Hepatocyte (in vitro differentiated cells): ENCODE data around the gene ZNF862. TPM values are rescaled to one million over a fixed set of nuclear protein-coding genes. Genes with fewer than 3 reads are reported as not detected.
"Not testable (repeated sequence)": the region's sequence is repeated elsewhere in the genome, so short reads cannot be mapped to it uniquely, and the experiment has no call there.

Experiments
- DNase-seq: peaks from one replicate; pipeline ENCODE4 v3.0.0-alpha.2; 2016; ENCODE audit warnings: low spot score
- H2AFZ ChIP-seq: fragments of 200-600 bp; sonication (generic); 2 replicates; pipeline ENCODE4 v1.6.0; 2016; ENCODE audit warnings: antibody characterized with exemption, mild to moderate bottlenecking
- H3K27ac ChIP-seq: fragments of 200-600 bp; sonication (generic); 2 replicates; pipeline ENCODE4 v1.5.1; 2016; ENCODE audit warnings: mild to moderate bottlenecking
- H3K27me3 ChIP-seq: fragments of 200-600 bp; sonication (generic); 2 replicates; pipeline ENCODE4 v1.6.1; 2016
- H3K36me3 ChIP-seq: fragments of 200-600 bp; sonication (generic); replicated peaks from 2 replicates; pipeline ENCODE4 v1.5.1; 2016; ENCODE audit warnings: low read depth; ENCODE audit not compliant: insufficient read depth
- H3K4me1 ChIP-seq: fragments of 200-600 bp; sonication (generic); 2 replicates; pipeline ENCODE4 v1.5.1; 2016; ENCODE audit warnings: mild to moderate bottlenecking, moderate library complexity; ENCODE audit not compliant: insufficient read depth
- H3K4me2 ChIP-seq: fragments of 200-600 bp; sonication (generic); 2 replicates; pipeline ENCODE4 v1.6.0; 2016
- H3K4me3 ChIP-seq: fragments of 200-600 bp; sonication (generic); 2 replicates; pipeline ENCODE4 v1.5.1; 2016; ENCODE audit warnings: mild to moderate bottlenecking
- H3K79me2 ChIP-seq: fragments of 200-600 bp; sonication (generic); 2 replicates; pipeline ENCODE4 v1.6.0; 2017; ENCODE audit warnings: mild to moderate bottlenecking
- H3K9me2 ChIP-seq: fragments of 200-600 bp; sonication (generic); replicated peaks from 2 replicates; pipeline ENCODE4 v1.6.0; 2017; ENCODE audit warnings: mild to moderate bottlenecking; ENCODE audit not compliant: insufficient read depth
- H3K9me3 ChIP-seq: fragments of 200-600 bp; sonication (generic); 2 replicates; pipeline ENCODE4 v1.5.1; 2016; ENCODE audit warnings: low read depth, mild to moderate bottlenecking
- H4K20me1 ChIP-seq: fragments of 200-600 bp; sonication (generic); 2 replicates; pipeline ENCODE4 v1.6.0; 2016; ENCODE audit warnings: mild to moderate bottlenecking; ENCODE audit not compliant: insufficient read depth, poor library complexity, severe bottlenecking
- CTCF ChIP-seq: fragments of 200-600 bp; sonication (generic); IDR thresholded peaks from 2 replicates; pipeline ENCODE4 v1.5.1; 2016; ENCODE audit warnings: antibody characterized with exemption, mild to moderate bottlenecking; ENCODE audit not compliant: poor library complexity
- EZH2 ChIP-seq: fragments of 200-600 bp; sonication (generic); IDR thresholded peaks from 2 replicates; pipeline ENCODE4 v1.6.1; 2016; ENCODE audit warnings: antibody characterized with exemption, mild to moderate bottlenecking, borderline replicate concordance
- EZH2phosphoT487 ChIP-seq: fragments of 200-600 bp; sonication (generic); IDR thresholded peaks from one replicate; pipeline ENCODE4 v1.6.1; 2018; ENCODE audit warnings: antibody characterized with exemption, mild to moderate bottlenecking, low read depth, moderate library complexity; ENCODE audit not compliant: unreplicated experiment, severe bottlenecking
- WGBS: methylation state at CpG from one replicate; pipeline ENCODE4 v1.1.6; 2016; ENCODE audit warnings: low lambda C conversion rate; ENCODE audit errors: missing lambda C conversion rate; 5-methylcytosine and 5-hydroxymethylcytosine counted together
- polyA plus RNA-seq: library from polyadenylated mRNA; unstranded; fragments of >200 nt; fragmentation: Nextera tagmentation; extraction: Ambion mirVana; gene quantifications from 2 replicates; pipeline ENCODE4 v1.2.1, GENCODE V29; 2016
- total RNA-seq: library from RNA; depleted of rRNA; stranded (reverse); fragments of >200 nt; gene quantifications from 2 replicates; pipeline ENCODE4 v1.2.3, GENCODE V29; 2014

ZNF862 gene
- total and polyA plus RNA-seq, 2 experiments from 2014 or later = 3.5 to 9.2 TPM

DNA sequence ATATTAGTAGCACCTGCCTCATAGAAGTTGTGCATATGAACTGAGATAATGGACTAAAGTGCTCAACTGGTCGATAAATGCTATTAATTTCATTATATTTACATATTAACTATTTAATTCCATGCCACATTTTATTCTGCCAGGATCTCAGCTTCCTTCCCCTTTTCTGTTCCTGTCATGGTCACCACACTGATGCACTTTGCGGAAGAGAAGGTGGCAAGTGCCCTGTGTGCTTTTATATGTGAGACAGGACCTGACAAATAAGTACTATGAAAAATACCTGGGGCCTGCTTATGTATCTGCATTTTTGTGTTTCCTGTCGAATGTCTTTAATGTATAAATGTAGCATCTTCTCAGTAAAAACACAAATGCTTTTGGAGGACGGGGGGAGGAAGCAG, 47.8 kb downstream of the ZNF862 start:
- Histone ChIP-seq H3K79me2 (no peaks in the 10 kb centered on the region), H3K9me2 (no peaks in the 10 kb centered on the region), H2AFZ (no peak overlapping the region), H3K27ac (no peak overlapping the region), H3K36me3 (no peaks in the 10 kb centered on the region), H3K9me3 (no peaks in the 10 kb centered on the region), H3K27me3 (no peaks in the 10 kb centered on the region), H3K4me2 (no peak overlapping the region), H3K4me3 (no peak overlapping the region), H4K20me1 (no peaks in the 10 kb centered on the region), H3K4me1 (no peaks in the 10 kb centered on the region)
- no peak for TF ChIP-seq CTCF
- TF ChIP-seq EZH2phosphoT487 = no peak
- no peak for TF ChIP-seq EZH2
- DNase-seq = no peak
- 80% methylated on average over 4 of the region's 4 CpGs for WGBS

GRCh38 chr7:149887311-149887710, 49.1 kb downstream of the ZNF862 start:
- no peak overlapping the region for H3K4me3 ChIP-seq
- H3K36me3 ChIP-seq = no peaks in the 10 kb centered on the region
- no peaks in the 10 kb centered on the region for H4K20me1 ChIP-seq
- H3K4me1 ChIP-seq = no peaks in the 10 kb centered on the region
- no peak overlapping the region for H3K27ac ChIP-seq
- 95% methylated on average over 7 of the region's 7 CpGs for WGBS
- no peaks in the 10 kb centered on the region for H3K27me3 ChIP-seq
- TF ChIP-seq EZH2phosphoT487 = no peak
- no peak for TF ChIP-seq EZH2
- no peaks in the 10 kb centered on the region for H3K9me2 ChIP-seq
- no peak overlapping the region for H3K4me2 ChIP-seq
- H3K79me2 ChIP-seq = no peaks in the 10 kb centered on the region
- no peak overlapping the region for H2AFZ ChIP-seq
- no peak for DNase-seq
- H3K9me3 ChIP-seq = no peaks in the 10 kb centered on the region

DNA sequence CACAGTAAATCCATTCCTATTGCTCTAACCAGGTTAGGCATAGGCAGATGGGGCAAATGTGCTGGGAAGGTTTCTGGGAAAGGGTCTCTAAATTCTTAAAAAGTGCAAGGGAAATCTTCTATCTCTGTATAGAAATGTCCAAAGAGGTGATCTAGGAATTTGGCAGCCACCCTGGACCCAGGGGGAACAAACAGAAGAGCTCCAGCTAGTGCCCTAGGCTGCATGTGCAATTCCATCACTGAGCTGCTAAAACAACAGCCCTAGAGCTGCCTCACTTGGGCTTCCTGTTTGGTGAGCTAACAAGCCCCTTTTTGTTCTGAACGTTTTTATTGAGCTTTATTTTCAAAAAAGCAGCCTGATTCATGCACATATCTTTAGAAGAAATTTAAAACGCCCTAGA, 52.5 kb downstream of the ZNF862 start:
- not testable (repeated sequence) for H3K9me2 ChIP-seq, H3K36me3 ChIP-seq, H3K79me2 ChIP-seq

GRCh38 chr7:149894957-149895356, 56.8 kb downstream of the ZNF862 start:
- not testable (repeated sequence) for H2AFZ ChIP-seq, H3K79me2 ChIP-seq, H3K4me1 ChIP-seq, H3K27me3 ChIP-seq, DNase-seq, H3K36me3 ChIP-seq, H3K9me3 ChIP-seq, H3K4me3 ChIP-seq, H3K27ac ChIP-seq, H3K4me2 ChIP-seq, H3K9me2 ChIP-seq, H4K20me1 ChIP-seq
- WGBS = 80% methylated on average over 8 of the region's 8 CpGs

More for the DNA sequence above, 52.5 kb downstream of the ZNF862 start:
- DNase-seq, H3K4me1 ChIP-seq, H4K20me1 ChIP-seq, H3K9me3 ChIP-seq, H3K27ac ChIP-seq, H2AFZ ChIP-seq, H3K4me3 ChIP-seq, H3K4me2 ChIP-seq, H3K27me3 ChIP-seq: not testable (repeated sequence)
- WGBS = 42% methylated on average over 2 of the region's 2 CpGs

- H3K36me3 ChIP-seq, H3K79me2 ChIP-seq, H3K27me3 ChIP-seq, H2AFZ ChIP-seq, H3K4me2 ChIP-seq, H3K9me2 ChIP-seq, H3K4me3 ChIP-seq, H3K4me1 ChIP-seq, DNase-seq, H4K20me1 ChIP-seq, H3K9me3 ChIP-seq, H3K27ac ChIP-seq: not testable (repeated sequence)
- 76% methylated on average over 4 of the region's 6 CpGs for WGBS
These were observed 69.7 kb downstream of the ZNF862 start for GRCh38 chr7:149907776-149908376.

GRCh38 chr7:149910219-149910618, 72.0 kb downstream of the ZNF862 start:
- H3K36me3 ChIP-seq, H3K27ac ChIP-seq, DNase-seq, H3K9me3 ChIP-seq, H3K4me1 ChIP-seq, H3K9me2 ChIP-seq, H4K20me1 ChIP-seq, H3K4me3 ChIP-seq, H3K79me2 ChIP-seq, H3K27me3 ChIP-seq, H2AFZ ChIP-seq, H3K4me2 ChIP-seq: not testable (repeated sequence)
- WGBS = 95% methylated on average over 7 of the region's 9 CpGs

- H3K9me2 ChIP-seq, H3K4me1 ChIP-seq, H3K4me2 ChIP-seq, H4K20me1 ChIP-seq, DNase-seq, H3K36me3 ChIP-seq, H3K4me3 ChIP-seq, H2AFZ ChIP-seq, H3K79me2 ChIP-seq, H3K27me3 ChIP-seq, H3K9me3 ChIP-seq, H3K27ac ChIP-seq: not testable (repeated sequence)
- WGBS = 73% methylated on average over 2 of the region's 4 CpGs
These were observed 74.0 kb downstream of the ZNF862 start for GRCh38 chr7:149912126-149912525.
